ENCODE data around the gene NTN1. TPM values are rescaled to one million over a fixed set of nuclear protein-coding genes. Genes with fewer than 3 reads are reported as not detected.
A peak's percentile ranks its signal among the peaks of the same experiment; 100 is the strongest.

The NTN1 gene
- total RNA-seq, 1 experiment from 2014 or later = 1.2 TPM

DNA sequence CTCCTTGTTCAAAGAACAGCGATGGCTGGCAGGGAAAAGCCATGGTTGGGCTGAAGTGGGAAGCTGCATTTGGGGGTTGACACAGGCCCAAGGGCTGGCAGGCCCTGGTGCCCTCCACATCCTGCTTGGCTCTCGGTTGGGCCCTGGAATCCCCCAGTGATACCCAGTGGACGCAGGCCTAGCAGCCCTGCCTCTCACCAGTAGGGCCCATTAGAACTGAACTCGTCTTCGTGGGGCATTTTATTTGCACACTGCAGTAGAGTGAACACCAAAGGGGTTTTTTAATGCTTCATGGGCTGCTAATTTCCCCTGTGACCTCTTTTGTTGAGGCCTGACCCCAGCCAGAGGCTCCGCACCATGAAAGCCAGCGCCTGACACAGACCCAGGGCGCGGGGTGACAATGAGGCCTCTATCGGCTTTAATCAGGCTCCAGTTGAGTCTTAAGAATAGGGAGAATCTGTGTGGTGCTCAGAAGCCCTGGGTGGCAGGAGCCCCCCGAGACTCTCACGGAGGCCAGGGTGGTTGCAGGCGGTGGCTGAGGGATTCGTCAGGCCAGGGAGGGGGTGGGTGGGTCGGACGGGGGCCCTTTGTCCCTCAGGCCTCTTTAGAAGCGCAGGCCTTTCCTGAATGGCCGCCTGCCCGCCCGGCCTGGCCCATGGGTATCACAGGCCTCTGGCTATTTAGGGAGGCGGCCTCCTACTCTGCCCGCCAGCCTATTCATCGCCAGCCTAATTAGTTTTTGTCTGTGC, 199.3 kb downstream of the NTN1 start:
- no peak for DNase-seq
- TF ChIP-seq, protein P1, sequence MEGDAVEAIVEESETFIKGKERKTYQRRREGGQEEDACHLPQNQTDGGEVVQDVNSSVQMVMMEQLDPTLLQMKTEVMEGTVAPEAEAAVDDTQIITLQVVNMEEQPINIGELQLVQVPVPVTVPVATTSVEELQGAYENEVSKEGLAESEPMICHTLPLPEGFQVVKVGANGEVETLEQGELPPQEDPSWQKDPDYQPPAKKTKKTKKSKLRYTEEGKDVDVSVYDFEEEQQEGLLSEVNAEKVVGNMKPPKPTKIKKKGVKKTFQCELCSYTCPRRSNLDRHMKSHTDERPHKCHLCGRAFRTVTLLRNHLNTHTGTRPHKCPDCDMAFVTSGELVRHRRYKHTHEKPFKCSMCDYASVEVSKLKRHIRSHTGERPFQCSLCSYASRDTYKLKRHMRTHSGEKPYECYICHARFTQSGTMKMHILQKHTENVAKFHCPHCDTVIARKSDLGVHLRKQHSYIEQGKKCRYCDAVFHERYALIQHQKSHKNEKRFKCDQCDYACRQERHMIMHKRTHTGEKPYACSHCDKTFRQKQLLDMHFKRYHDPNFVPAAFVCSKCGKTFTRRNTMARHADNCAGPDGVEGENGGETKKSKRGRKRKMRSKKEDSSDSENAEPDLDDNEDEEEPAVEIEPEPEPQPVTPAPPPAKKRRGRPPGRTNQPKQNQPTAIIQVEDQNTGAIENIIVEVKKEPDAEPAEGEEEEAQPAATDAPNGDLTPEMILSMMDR (conservative IDR thresholded peaks at IDR 0.05) = no peak
- Mint-ChIP-seq H3K27me3 (ENCODE audit: low read depth) (peaks cover 5% of the 10 kb centered on the region), H3K4me3 (no peak overlapping the region), H3K36me3 (ENCODE audit: insufficient read depth in 1 of 3, low read depth in 3 of 3) (peaks cover 1 to 10% (median 10%) of the 10 kb centered on the region in 3 experiments; a peak in 6 of 7 replicates), H3K4me1 (peaks cover 36 to 37% of the 10 kb centered on the region in 2 experiments), H3K27ac (0 out of 7 replicates have a peak overlapping the region, but pooled peaks of 1 of the 3 experiments have one; percentile 23), H3K9me3 (peaks cover 9 to 10% of the 10 kb centered on the region in 2 experiments)
- no peak overlapping the region for H3K9ac ChIP-seq (ENCODE audit: extremely low read depth, insufficient read length, low read length)
- H2BK20ac ChIP-seq (ENCODE audit: low read depth, low read length, poor library complexity, severe bottlenecking) = no peak overlapping the region
- H3K4me2 ChIP-seq (ENCODE audit: insufficient read depth, insufficient read length, low read length) = no peak overlapping the region
- H3K27me3 ChIP-seq (ENCODE audit: insufficient read depth, low read length) = no peaks in the 10 kb centered on the region
- H4K5ac ChIP-seq (ENCODE audit: insufficient read length, low read depth, low read length) = no peak overlapping the region
- no peak overlapping the region for H2BK15ac ChIP-seq (ENCODE audit: low read depth, low read length)
- H3K18ac ChIP-seq (ENCODE audit: insufficient read length, low read depth, low read length) = no peak overlapping the region
- no peak overlapping the region for H3T11ph ChIP-seq (ENCODE audit: low read length)
- H2BK120ac ChIP-seq (ENCODE audit: low read depth, low read length, poor library complexity, severe bottlenecking) = no peak overlapping the region
- H2AFZ ChIP-seq (ENCODE audit: low read length) = no peak overlapping the region
- H3K9me3 ChIP-seq (ENCODE audit: control insufficient read depth, low read depth, low read length) = no peaks in the 10 kb centered on the region
- H4K91ac ChIP-seq (ENCODE audit: insufficient read length, low read depth, low read length) = no peak overlapping the region
- H2BK12ac ChIP-seq (ENCODE audit: insufficient read length, low read depth, low read length) = no peak overlapping the region
- no peak overlapping the region for H2AK5ac ChIP-seq (ENCODE audit: insufficient read length, low read length)
- WGBS (ENCODE audit: extremely low coverage, insufficient read length, low lambda C conversion rate) = no CpG with 5 or more reads among the region's 23 CpGs
- no peak overlapping the region for H3K27ac ChIP-seq (ENCODE audit: insufficient read length, low read depth, low read length)
- no peaks in the 10 kb centered on the region for H3K79me2 ChIP-seq (ENCODE audit: insufficient read depth, low read length)
- H4K8ac ChIP-seq (replicated peaks; ENCODE audit: insufficient read length, low read depth, low read length) = no peak overlapping the region
- no peaks in the 10 kb centered on the region for H4K20me1 ChIP-seq (ENCODE audit: control insufficient read depth, insufficient read depth, insufficient read length)
- no peaks in the 10 kb centered on the region; the same call in 1 of the 2 replicates for H3K4me1 ChIP-seq (ENCODE audit: insufficient read depth, low read length)
- H3K79me1 ChIP-seq (ENCODE audit: insufficient read depth, low read depth, low read length, poor library complexity, severe bottlenecking) = no peaks in the 10 kb centered on the region
- H3K4ac ChIP-seq (ENCODE audit: low read depth, low read length) = no peak overlapping the region
- no peak overlapping the region for H2BK5ac ChIP-seq (ENCODE audit: insufficient read length, low read length)
- no peak overlapping the region for H3K23ac ChIP-seq (ENCODE audit: insufficient read length, low read depth, low read length)
- no peaks in the 10 kb centered on the region for H3K23me2 ChIP-seq (ENCODE audit: insufficient read length, low read depth, low read length, poor library complexity, severe bottlenecking)
- no peak overlapping the region for H3K14ac ChIP-seq (ENCODE audit: insufficient read depth, low read length)
- H3K56ac ChIP-seq (ENCODE audit: insufficient read length, low read depth, low read length) = no peak overlapping the region
